ENCODE data around the gene ARHGAP30. TPM values are rescaled to one million over a fixed set of nuclear protein-coding genes. Genes with fewer than 3 reads are reported as not detected.
"Not testable (repeated sequence)": the region's sequence is repeated elsewhere in the genome, so short reads cannot be mapped to it uniquely, and the experiment has no call there.

The ARHGAP30 gene
- total and polyA plus RNA-seq, 4 donors: 10.5 to 66.3 (median 33.8) TPM

DNA sequence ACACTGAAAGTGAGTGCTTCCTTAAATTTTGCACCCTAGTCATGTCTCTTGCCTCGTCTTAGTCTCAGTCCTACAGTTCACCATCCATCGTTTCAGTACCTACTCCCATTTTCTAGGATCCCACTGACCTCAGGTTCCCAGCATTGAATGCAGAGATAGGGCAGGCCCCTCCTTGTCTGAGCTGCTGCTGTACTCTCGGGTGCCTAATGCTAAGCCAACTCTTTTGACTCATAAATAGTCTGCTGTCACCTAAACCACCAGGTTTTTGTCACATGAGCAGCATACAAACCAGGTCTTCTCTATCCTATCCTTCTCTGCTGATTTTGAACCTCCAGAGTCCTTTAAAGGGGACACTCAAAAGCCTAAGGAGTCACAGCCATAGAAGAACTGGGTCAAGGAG, 3.0 kb downstream of the ARHGAP30 start:
- H3K27ac ChIP-seq (ENCODE audit: low read depth in 1 of 2, low read length in 1 of 2): no peak overlapping the region
- ATAC-seq (ENCODE audit: insufficient read depth, low FRiP score) (no peak), DNase-seq (no peak)
- 70 to 75% methylated on average over 3 of the region's 3 CpGs for WGBS, 2 donors
- peaks cover 0 to 4% (median 3%) of the 10 kb centered on the region in 3 donors for H3K27me3 ChIP-seq (ENCODE audit: control insufficient read depth in 3 of 3, insufficient read depth in 3 of 3, low read length in 2 of 3)
- TF ChIP-seq, protein P1, sequence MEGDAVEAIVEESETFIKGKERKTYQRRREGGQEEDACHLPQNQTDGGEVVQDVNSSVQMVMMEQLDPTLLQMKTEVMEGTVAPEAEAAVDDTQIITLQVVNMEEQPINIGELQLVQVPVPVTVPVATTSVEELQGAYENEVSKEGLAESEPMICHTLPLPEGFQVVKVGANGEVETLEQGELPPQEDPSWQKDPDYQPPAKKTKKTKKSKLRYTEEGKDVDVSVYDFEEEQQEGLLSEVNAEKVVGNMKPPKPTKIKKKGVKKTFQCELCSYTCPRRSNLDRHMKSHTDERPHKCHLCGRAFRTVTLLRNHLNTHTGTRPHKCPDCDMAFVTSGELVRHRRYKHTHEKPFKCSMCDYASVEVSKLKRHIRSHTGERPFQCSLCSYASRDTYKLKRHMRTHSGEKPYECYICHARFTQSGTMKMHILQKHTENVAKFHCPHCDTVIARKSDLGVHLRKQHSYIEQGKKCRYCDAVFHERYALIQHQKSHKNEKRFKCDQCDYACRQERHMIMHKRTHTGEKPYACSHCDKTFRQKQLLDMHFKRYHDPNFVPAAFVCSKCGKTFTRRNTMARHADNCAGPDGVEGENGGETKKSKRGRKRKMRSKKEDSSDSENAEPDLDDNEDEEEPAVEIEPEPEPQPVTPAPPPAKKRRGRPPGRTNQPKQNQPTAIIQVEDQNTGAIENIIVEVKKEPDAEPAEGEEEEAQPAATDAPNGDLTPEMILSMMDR (IDR thresholded peaks at IDR 0.05; ENCODE audit: control extremely low read depth, extremely low read depth): no peak
- no peak overlapping the region for H3K4me3 ChIP-seq
- H3K9me3 ChIP-seq (ENCODE audit: control insufficient read depth in 4 of 4, insufficient read depth in 3 of 4, low read length in 3 of 4): no peaks in the 10 kb centered on the region
- H3K9ac ChIP-seq (ENCODE audit: insufficient read depth in 1 of 2, low read length in 2 of 2): no peak overlapping the region
- peaks cover 0 to 2% (median 0%) of the 10 kb centered on the region in 5 donors for H3K4me1 ChIP-seq (ENCODE audit: control insufficient read depth in 5 of 5, insufficient read depth in 5 of 5, low read length in 5 of 5)
- no peaks in the 10 kb centered on the region for H3K36me3 ChIP-seq (ENCODE audit: control insufficient read depth in 4 of 4, insufficient read depth in 4 of 4, low read length in 4 of 4)

DNA sequence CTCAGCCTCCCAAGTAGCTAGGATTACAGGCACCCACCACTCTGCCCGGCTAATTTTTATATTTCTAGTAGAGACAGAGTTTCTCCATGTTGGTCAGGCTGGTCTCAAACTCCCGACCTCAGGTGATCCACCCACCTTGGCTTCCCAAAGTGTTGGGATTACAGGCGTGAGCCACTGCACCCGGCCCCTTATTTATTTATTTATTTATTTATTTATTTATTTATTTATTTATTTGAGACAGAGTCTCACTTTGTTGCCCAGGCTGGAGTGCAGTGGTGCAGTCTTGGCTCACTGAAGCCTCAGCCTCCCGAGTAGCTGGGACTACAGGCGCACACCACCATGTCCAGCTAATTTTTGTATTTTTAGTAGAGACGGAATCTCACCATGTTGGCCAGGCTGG, 4.0 kb downstream of the ARHGAP30 start:
- H3K27ac ChIP-seq (ENCODE audit: low read depth in 1 of 2, low read length in 1 of 2); H3K4me3 ChIP-seq; H3K4me1 ChIP-seq (ENCODE audit: control insufficient read depth in 5 of 5, insufficient read depth in 5 of 5, low read length in 5 of 5); ATAC-seq (ENCODE audit: insufficient read depth, low FRiP score); H3K27me3 ChIP-seq (ENCODE audit: control insufficient read depth in 3 of 3, insufficient read depth in 3 of 3, low read length in 2 of 3); H3K9me3 ChIP-seq (ENCODE audit: control insufficient read depth in 4 of 4, insufficient read depth in 3 of 4, low read length in 3 of 4); DNase-seq; H3K36me3 ChIP-seq (ENCODE audit: control insufficient read depth in 4 of 4, insufficient read depth in 4 of 4, low read length in 4 of 4); H3K9ac ChIP-seq (ENCODE audit: insufficient read depth in 1 of 2, low read length in 2 of 2): not testable (repeated sequence)
- 95% methylated on average over 7 of the region's 7 CpGs for WGBS, 2 donors

DNA sequence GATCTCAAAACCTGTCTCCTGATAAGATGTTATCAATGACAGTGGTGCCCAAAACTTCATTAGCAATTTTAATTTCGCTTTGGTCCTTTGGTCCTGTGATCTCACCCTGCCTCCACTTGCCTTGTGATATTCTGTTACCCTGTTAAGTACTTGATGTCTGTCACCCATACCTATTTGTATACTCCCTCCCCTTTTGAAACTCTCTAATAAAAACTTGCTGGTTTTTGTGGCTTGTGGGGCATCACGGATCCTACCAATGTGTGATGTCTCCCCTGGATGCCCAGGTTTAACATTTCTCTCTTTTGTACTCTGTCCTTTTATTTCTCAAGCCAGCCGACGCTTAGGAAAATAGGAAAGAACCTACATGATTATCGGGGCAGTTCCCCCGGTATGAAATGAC, 5.8 kb downstream of the ARHGAP30 start:
- H3K27me3 ChIP-seq (ENCODE audit: control insufficient read depth in 3 of 3, insufficient read depth in 3 of 3, low read length in 2 of 3); ATAC-seq (ENCODE audit: insufficient read depth, low FRiP score); H3K36me3 ChIP-seq (ENCODE audit: control insufficient read depth in 4 of 4, insufficient read depth in 4 of 4, low read length in 4 of 4); H3K9me3 ChIP-seq (ENCODE audit: control insufficient read depth in 4 of 4, insufficient read depth in 3 of 4, low read length in 3 of 4); H3K4me3 ChIP-seq; H3K9ac ChIP-seq (ENCODE audit: insufficient read depth in 1 of 2, low read length in 2 of 2); H3K27ac ChIP-seq (ENCODE audit: low read depth in 1 of 2, low read length in 1 of 2); H3K4me1 ChIP-seq (ENCODE audit: control insufficient read depth in 5 of 5, insufficient read depth in 5 of 5, low read length in 5 of 5); DNase-seq: not testable (repeated sequence)
- WGBS, 2 donors: 71 to 84% methylated on average over 6 of the region's 6 CpGs

DNA sequence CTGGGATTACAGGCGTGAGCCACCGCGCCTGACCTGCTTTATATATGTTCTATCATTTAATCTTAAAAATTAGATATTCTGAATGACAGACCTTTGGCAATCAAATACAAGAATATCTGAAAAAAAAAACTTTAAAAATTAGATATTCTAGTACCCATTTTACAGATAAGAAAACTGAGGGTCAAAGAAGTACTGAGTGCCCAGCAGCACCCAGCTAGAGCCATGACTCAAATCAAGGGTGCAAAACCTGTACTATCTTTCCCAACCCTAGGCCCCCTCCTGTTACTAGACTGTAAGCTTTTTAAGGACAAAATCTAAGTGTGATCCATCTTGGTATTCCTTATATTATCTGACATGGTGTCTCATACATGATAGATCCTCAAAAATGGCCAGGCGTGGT, 8.3 kb downstream of the ARHGAP30 start:
- H3K27me3 ChIP-seq (ENCODE audit: control insufficient read depth in 3 of 3, insufficient read depth in 3 of 3, low read length in 2 of 3): peaks cover 0 to 4% (median 3%) of the 10 kb centered on the region in 3 donors
- no peak overlapping the region for H3K9ac ChIP-seq (ENCODE audit: insufficient read depth in 1 of 2, low read length in 2 of 2)
- no peaks in the 10 kb centered on the region for H3K4me1 ChIP-seq (ENCODE audit: control insufficient read depth in 5 of 5, insufficient read depth in 5 of 5, low read length in 5 of 5)
- DNase-seq (no peak), ATAC-seq (ENCODE audit: insufficient read depth, low FRiP score) (no peak)
- no peak overlapping the region for H3K27ac ChIP-seq (ENCODE audit: low read depth in 1 of 2, low read length in 1 of 2)
- H3K4me3 ChIP-seq: no peak overlapping the region
- H3K9me3 ChIP-seq (ENCODE audit: control insufficient read depth in 4 of 4, insufficient read depth in 3 of 4, low read length in 3 of 4): no peaks in the 10 kb centered on the region
- TF ChIP-seq, protein P1 (IDR thresholded peaks at IDR 0.05; ENCODE audit: control extremely low read depth, extremely low read depth): no peak
- H3K36me3 ChIP-seq (ENCODE audit: control insufficient read depth in 4 of 4, insufficient read depth in 4 of 4, low read length in 4 of 4): no peaks in the 10 kb centered on the region
- 95 to 98% methylated on average over 4 of the region's 4 CpGs for WGBS, 2 donors

DNA sequence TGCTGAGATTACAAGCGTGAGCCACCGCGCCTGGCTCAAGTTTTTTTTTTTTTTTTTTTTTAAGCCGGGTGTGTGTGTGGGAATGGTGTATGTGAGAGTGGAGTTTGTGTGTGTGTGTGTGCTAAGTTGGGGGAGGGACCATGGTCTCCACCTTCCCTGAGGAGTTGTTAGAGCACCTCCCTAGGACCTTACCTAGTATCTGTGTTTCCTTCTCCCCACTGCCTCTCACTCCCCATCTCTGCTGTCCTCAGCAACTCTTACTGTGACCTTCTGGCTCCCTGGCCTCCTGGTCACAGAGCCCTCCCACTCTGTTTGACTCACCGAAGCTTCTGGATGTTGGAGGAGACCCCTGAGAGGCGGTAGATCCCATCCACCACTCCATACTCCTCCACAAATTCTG, 10.4 kb downstream of the ARHGAP30 start:
- ATAC-seq (ENCODE audit: insufficient read depth, low FRiP score): no peak
- TF ChIP-seq, protein P1 (IDR thresholded peaks at IDR 0.05; ENCODE audit: control extremely low read depth, extremely low read depth): no peak

More for the DNA sequence above, 10.4 kb downstream of the ARHGAP30 start:
- H3K4me1 ChIP-seq (ENCODE audit: control insufficient read depth in 5 of 5, insufficient read depth in 5 of 5, low read length in 5 of 5): no peaks in the 10 kb centered on the region
- peaks cover 0 to 3% (median 2%) of the 10 kb centered on the region in 3 donors for H3K27me3 ChIP-seq (ENCODE audit: control insufficient read depth in 3 of 3, insufficient read depth in 3 of 3, low read length in 2 of 3)
- H3K4me3 ChIP-seq: no peak overlapping the region
- DNase-seq: no peak
- no peak overlapping the region for H3K9ac ChIP-seq (ENCODE audit: insufficient read depth in 1 of 2, low read length in 2 of 2)
- H3K9me3 ChIP-seq (ENCODE audit: control insufficient read depth in 4 of 4, insufficient read depth in 3 of 4, low read length in 3 of 4): no peaks in the 10 kb centered on the region
- 81% methylated on average over 6 of the region's 6 CpGs for WGBS, 2 donors
- H3K27ac ChIP-seq (ENCODE audit: low read depth in 1 of 2, low read length in 1 of 2): no peak overlapping the region
- peaks cover 0 to 3% (median 0%) of the 10 kb centered on the region in 4 donors for H3K36me3 ChIP-seq (ENCODE audit: control insufficient read depth in 4 of 4, insufficient read depth in 4 of 4, low read length in 4 of 4)
